UCSD-AML1 (cell line): ENCODE results near the gene SLC5A11.

Source experiments
- DNase-seq: peaks from one replicate; lab custom pipeline; 2025; ENCODE audit not compliant: unreplicated experiment; lab: John Stamatoyannopoulos, UW

SLC5A11 gene

GRCh38 chr16:24917236-24917635 is 71.5 kb downstream of the SLC5A11 start:
- DNase-seq, result no peak

- DNase-seq, result no peak
Measured at GRCh38 chr16:24917891-24918290, 72.1 kb downstream of the SLC5A11 start.

- no peak for DNase-seq
Measured at GRCh38 chr16:24918641-24919040, 72.9 kb downstream of the SLC5A11 start.

GRCh38 chr16:24919536-24919935 is 73.8 kb downstream of the SLC5A11 start:
- no peak for DNase-seq

GRCh38 chr16:24920568-24920967 is 74.8 kb downstream of the SLC5A11 start:
- no peak for DNase-seq

GRCh38 chr16:24921229-24921628 is 75.5 kb downstream of the SLC5A11 start:
- no peak for DNase-seq

GRCh38 chr16:24925163-24925562 is 79.4 kb downstream of the SLC5A11 start:
- no peak for DNase-seq

GRCh38 chr16:24929409-24929808 is 83.6 kb downstream of the SLC5A11 start:
- DNase-seq, result no peak

GRCh38 chr16:24930440-24930839 is 84.7 kb downstream of the SLC5A11 start:
- DNase-seq, result no peak

- no peak for DNase-seq
Measured at GRCh38 chr16:24931091-24931490, 85.3 kb downstream of the SLC5A11 start.

GRCh38 chr16:24935336-24935735 is 89.6 kb downstream of the SLC5A11 start:
- no peak for DNase-seq

- no peak for DNase-seq
Measured at GRCh38 chr16:24936151-24936550, 90.4 kb downstream of the SLC5A11 start.

- no peak for DNase-seq
Measured at GRCh38 chr16:24939224-24939623, 93.5 kb downstream of the SLC5A11 start.

- DNase-seq, result no peak
Measured at GRCh38 chr16:24939738-24940137, 94.0 kb downstream of the SLC5A11 start.

- no peak for DNase-seq
Measured at GRCh38 chr16:24943471-24943870, 97.7 kb downstream of the SLC5A11 start.

- DNase-seq, result no peak
Measured at GRCh38 chr16:24944206-24944605, 98.4 kb downstream of the SLC5A11 start.

GRCh38 chr16:24946155-24946554 is 100.4 kb downstream of the SLC5A11 start:
- no peak for DNase-seq

- no peak for DNase-seq
Measured at GRCh38 chr16:24950275-24950674, 104.5 kb downstream of the SLC5A11 start.

GRCh38 chr16:24953306-24953705 is 107.5 kb downstream of the SLC5A11 start:
- no peak for DNase-seq

- no peak for DNase-seq
Measured at GRCh38 chr16:24953721-24954120, 108.0 kb downstream of the SLC5A11 start.

- no peak for DNase-seq
Measured at GRCh38 chr16:24954137-24954536, 108.4 kb downstream of the SLC5A11 start.

GRCh38 chr16:24955975-24956731 is 110.4 kb downstream of the SLC5A11 start:
- DNase-seq, result no peak

GRCh38 chr16:24957887-24958286 is 112.1 kb downstream of the SLC5A11 start:
- no peak for DNase-seq
